ENCODE measurements around the gene CHRNA3. TPM values are rescaled to one million over a fixed set of nuclear protein-coding genes. Genes with fewer than 3 reads are reported as not detected.

The CHRNA3 gene
- total and polyA plus RNA-seq, 8 donors = 0.31 to 4.6 (median 1.0) TPM; not detected in 3

DNA sequence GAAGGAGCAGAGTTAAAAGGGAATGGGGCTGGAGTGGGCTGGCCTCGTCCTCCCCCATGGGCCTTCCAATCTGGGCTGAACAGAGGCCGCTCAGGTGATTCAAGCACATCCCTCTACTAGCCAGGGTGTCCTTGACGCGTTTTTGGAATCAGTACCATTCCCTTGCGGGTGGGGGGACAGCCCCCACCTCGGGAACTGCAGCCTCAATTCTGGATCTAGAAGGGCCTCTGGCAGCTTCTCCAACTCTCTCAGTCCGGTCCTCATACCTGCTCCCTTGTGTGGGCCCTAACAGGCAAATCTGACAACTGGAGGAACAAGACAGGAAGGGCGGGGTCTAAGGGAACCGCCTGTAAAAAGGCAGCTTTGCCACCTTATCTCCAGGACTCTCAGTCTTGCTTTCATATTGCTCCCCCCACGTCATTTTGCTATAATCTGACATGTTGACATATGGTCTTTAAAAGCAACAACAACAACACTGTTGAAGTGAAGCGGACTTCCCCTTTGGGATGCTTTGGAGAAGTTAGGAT is 21.0 kb upstream of the CHRNA3 start:
- TF ChIP-seq POLR2A (IDR thresholded peaks at IDR 0.05) (no peak), POLR2AphosphoS5 (IDR thresholded peaks at IDR 0.05) (no peak), EP300 (IDR thresholded peaks at IDR 0.05) (no peak)
- TF ChIP-seq, protein P1, sequence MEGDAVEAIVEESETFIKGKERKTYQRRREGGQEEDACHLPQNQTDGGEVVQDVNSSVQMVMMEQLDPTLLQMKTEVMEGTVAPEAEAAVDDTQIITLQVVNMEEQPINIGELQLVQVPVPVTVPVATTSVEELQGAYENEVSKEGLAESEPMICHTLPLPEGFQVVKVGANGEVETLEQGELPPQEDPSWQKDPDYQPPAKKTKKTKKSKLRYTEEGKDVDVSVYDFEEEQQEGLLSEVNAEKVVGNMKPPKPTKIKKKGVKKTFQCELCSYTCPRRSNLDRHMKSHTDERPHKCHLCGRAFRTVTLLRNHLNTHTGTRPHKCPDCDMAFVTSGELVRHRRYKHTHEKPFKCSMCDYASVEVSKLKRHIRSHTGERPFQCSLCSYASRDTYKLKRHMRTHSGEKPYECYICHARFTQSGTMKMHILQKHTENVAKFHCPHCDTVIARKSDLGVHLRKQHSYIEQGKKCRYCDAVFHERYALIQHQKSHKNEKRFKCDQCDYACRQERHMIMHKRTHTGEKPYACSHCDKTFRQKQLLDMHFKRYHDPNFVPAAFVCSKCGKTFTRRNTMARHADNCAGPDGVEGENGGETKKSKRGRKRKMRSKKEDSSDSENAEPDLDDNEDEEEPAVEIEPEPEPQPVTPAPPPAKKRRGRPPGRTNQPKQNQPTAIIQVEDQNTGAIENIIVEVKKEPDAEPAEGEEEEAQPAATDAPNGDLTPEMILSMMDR (IDR thresholded peaks at IDR 0.05) = no peak
- Histone ChIP-seq H3K9me3 (no peaks in the 10 kb centered on the region), H3K4me3 (no peak overlapping the region), H3K27me3 (peaks cover 0 to 24% (median 13%) of the 10 kb centered on the region in 3 donors), H3K36me3 (no peaks in the 10 kb centered on the region), H3K27ac (no peak overlapping the region), H3K4me1 (peaks cover 8 to 16% (median 13%) of the 10 kb centered on the region in 4 donors)
- 54 to 66% (median 57%) methylated on average over 11 of the region's 11 CpGs for WGBS, 5 donors
- peak in 1 of 2 donors; percentile 19 for DNase-seq
- intact Hi-C loops (cut with DNase I; ENCODE audit: low total_unique reads) = no loop called here

DNA sequence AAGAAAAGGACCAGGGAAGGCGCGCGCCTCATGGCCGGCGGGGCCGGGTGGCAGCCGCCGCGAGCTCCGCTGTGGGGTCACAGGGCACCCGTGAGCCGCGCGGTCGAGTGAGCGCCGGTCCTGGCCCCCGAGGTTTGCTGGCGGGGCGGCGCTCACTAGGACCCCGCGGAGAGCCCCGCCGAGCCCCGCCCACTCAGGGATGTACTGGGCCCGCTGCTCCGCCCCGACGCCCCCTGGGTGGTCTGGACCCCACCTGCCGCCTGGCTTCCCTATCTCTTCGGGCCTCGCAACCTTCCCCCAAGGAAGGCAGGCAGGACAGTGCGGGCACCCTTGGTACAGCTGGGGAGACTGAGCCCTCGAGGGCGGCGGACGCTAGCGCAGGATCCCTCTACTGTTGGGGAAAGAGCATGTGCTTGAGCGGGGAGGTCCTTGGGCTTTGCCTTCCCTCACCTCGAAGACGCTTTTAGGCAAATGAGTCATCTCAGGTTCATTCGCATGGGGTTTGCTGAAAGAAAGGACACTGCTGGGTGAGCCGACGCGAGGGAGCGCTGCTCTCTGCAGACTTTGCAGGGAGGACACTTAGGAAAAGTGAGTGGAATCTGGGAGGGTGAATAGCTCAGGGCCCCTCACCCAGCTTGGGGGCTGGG is 20.4 kb upstream of the CHRNA3 start, which contains the start of gene CHRNB4:
Gene CHRNB4 (minus strand): TSS at position 109 of the 647 bp plus-strand sequence. CDS start 77 bp downstream, at position 32.
- Histone ChIP-seq H3K4me1 (peaks cover 8 to 16% (median 13%) of the 10 kb centered on the region in 4 donors), H3K4me3 (peak within 1 kb of the TSS; percentile 47 to 59 (median 49)), H3K27me3 (peaks cover 0 to 24% (median 13%) of the 10 kb centered on the region in 3 donors), H3K9me3 (no peaks in the 10 kb centered on the region), H3K27ac (no peak within 1 kb of the TSS), H3K36me3 (no peaks in the 10 kb centered on the region)
- peak in 1 of 2 donors; percentile 76 for DNase-seq
- TF ChIP-seq POLR2AphosphoS5 (IDR thresholded peaks at IDR 0.05) = no peak
- TF ChIP-seq, protein P1 (IDR thresholded peaks at IDR 0.05) = no peak
- no peak for TF ChIP-seq EP300 (IDR thresholded peaks at IDR 0.05)
- no peak for TF ChIP-seq POLR2A (IDR thresholded peaks at IDR 0.05)
- intact Hi-C loops (cut with DNase I; ENCODE audit: low total_unique reads) = no loop called here
- 8 to 49% (median 10%) methylated on average over 9 to 47 of the region's 47 CpGs for WGBS, 5 donors

DNA sequence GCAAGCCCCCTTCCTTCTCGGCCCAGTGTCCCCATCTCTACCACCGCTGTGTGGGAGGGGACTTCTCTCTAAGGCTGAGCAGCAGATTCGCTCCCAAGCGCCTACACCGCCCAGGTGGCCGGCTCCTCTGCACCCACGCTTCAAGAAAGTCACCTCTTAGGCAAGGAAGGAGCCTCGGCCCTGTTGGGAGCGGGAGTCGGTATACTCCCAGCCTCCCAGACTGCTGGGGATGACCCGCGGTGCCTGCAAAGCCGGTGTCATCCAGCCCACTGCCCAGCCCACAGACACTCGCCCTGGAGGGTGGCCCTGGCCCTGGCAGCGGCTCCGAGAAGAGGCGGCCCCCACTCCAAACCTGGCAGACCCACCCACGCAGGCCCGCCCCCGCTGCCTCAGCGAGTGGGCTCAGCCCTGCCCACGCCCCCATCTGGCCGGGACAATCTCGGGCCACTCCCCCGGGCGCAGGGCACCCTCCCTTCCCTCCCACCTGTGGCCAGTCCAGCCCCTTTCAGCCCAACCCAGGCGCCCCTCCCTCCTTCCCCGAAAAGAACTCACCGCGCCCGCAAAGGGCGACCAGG is 19.8 kb upstream of the CHRNA3 start:
- DNase-seq = peak in 1 of 2 donors; percentile 66
- WGBS, 5 donors = 11 to 60% (median 17%) methylated on average over 5 to 32 of the region's 32 CpGs
- peak overlapping the region; percentile 47 to 59 (median 49) for H3K4me3 ChIP-seq
- no peaks in the 10 kb centered on the region for H3K9me3 ChIP-seq
- intact Hi-C loops (cut with DNase I; ENCODE audit: low total_unique reads) = no loop called here
- peaks cover 8 to 16% (median 13%) of the 10 kb centered on the region in 4 donors for H3K4me1 ChIP-seq
- TF ChIP-seq, protein P1 (IDR thresholded peaks at IDR 0.05) = no peak
- TF ChIP-seq POLR2AphosphoS5 (IDR thresholded peaks at IDR 0.05) (no peak), EP300 (IDR thresholded peaks at IDR 0.05) (no peak), POLR2A (IDR thresholded peaks at IDR 0.05) (no peak)
- H3K36me3 ChIP-seq = no peaks in the 10 kb centered on the region
- no peak overlapping the region for H3K27ac ChIP-seq
- H3K27me3 ChIP-seq = peaks cover 0 to 24% (median 13%) of the 10 kb centered on the region in 3 donors

DNA sequence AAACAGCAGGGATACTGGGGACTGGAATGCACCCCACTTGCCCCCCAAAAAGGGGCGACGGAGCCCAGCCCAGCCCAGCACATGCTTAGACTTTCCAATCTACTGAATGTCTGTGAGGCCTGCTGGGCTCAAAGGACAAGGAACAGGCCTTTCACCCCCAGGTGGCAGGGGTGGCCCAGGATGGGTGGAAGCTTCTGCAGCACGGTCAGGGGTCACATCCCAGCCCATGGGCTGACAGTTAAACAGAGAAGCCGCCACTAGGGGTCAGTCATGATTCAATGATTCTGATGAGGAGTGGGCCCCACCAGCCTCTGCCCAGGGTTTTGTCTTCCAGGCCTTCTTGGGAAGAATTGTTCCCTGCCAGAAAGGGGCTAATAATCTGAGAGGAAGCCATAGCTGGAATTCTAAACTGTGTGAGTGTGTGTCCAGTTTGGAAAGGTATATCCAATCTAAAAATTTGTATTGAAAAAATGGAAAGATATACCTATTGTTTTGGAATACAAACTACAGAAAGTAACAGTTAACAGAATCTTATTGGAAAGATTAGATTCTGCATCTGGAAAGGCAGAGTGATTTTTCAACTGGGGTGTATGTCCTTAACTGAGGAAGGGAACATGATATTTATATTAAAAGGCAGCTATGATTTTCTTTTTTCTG is 18.0 kb upstream of the CHRNA3 start:
- Histone ChIP-seq H3K4me1 (peaks cover 8 to 16% (median 13%) of the 10 kb centered on the region in 4 donors), H3K9me3 (peaks cover 0 to 4% (median 1%) of the 10 kb centered on the region in 4 donors), H3K4me3 (no peak overlapping the region), H3K27ac (no peak overlapping the region), H3K27me3 (peaks cover 0 to 28% (median 13%) of the 10 kb centered on the region in 3 donors), H3K36me3 (no peaks in the 10 kb centered on the region)
- peak; percentile 46 to 85 for DNase-seq
- intact Hi-C loops (cut with DNase I; ENCODE audit: low total_unique reads) = no loop called here
- 41 to 48% (median 46%) methylated on average over 4 of the region's 4 CpGs for WGBS, 5 donors
- no peak for TF ChIP-seq EP300 (IDR thresholded peaks at IDR 0.05)
- TF ChIP-seq, protein P1 (IDR thresholded peaks at IDR 0.05) = peak in 4 of 7 experiments; percentile 24 to 53 (median 42)
